Activated CD8-positive, alpha-beta T cell treated with anti-CD3 and anti-CD28 coated beads, Interleukin-2, amount 10 ng/mL, durations not matched to agents 7 days and 5 days (primary cell): ENCODE measurements around the gene PTPRK. TPM values are rescaled to one million over a fixed set of nuclear protein-coding genes. Genes with fewer than 3 reads are reported as not detected.

Source experiments
- ATAC-seq: fragments of 150-1000 bp; cut with Tn5 transposase; one replicate; pipeline ENCODE4 v1.10.0; 2021; ENCODE audit warnings: moderate library complexity
- CTCF ChIA-PET: fragments of 350-600 bp; sonication (Branson Sonifier 250); formaldehyde crosslinking; loops from one replicate; lab custom pipeline; 2021; ENCODE audit warnings: antibody characterized with exemption; lab: Charles Lee
- POLR2A ChIA-PET: fragments of 350-600 bp; sonication (Branson Sonifier 250); formaldehyde crosslinking; loops from one replicate; lab custom pipeline; 2021; ENCODE audit warnings: antibody characterized with exemption; lab: Charles Lee
- DNase-seq: peaks from one replicate; pipeline ENCODE4 v3.0.0-alpha.2; 2020
- H3K27ac Mint-ChIP-seq: one replicate; pipeline ENCODE4 v1.8.0; 2021; ENCODE audit warnings: mild to moderate bottlenecking, mixed read lengths
- H3K27me3 Mint-ChIP-seq: one replicate; pipeline ENCODE4 v1.8.0; 2021; ENCODE audit warnings: low read depth, mixed read lengths
- H3K36me3 Mint-ChIP-seq: one replicate; pipeline ENCODE4 v1.8.0; 2021; ENCODE audit warnings: low read depth, mixed read lengths
- H3K4me1 Mint-ChIP-seq: one replicate; pipeline ENCODE4 v1.8.0; 2021; ENCODE audit warnings: low read depth, mixed read lengths
- H3K4me3 Mint-ChIP-seq: one replicate; pipeline ENCODE4 v1.8.0; 2021; ENCODE audit warnings: mild to moderate bottlenecking, mixed read lengths
- H3K9me3 Mint-ChIP-seq: one replicate; pipeline ENCODE4 v1.8.0; 2022; ENCODE audit warnings: mixed read lengths; ENCODE audit not compliant: insufficient read depth
- total RNA-seq, 2 experiments: library from RNA; stranded (reverse); gene quantifications; one replicate each; pipeline ENCODE4 v1.2.3, GENCODE V29; 2021

Gene PTPRK
- total RNA-seq, 2 experiments from 2014 or later = 3.1 to 3.6 TPM

- peaks cover 2% of the 10 kb centered on the region for H3K9me3 Mint-ChIP-seq
- CTCF ChIA-PET = no interaction called here
- no peak overlapping the region for H3K27ac Mint-ChIP-seq
- peaks cover 8% of the 10 kb centered on the region for H3K36me3 Mint-ChIP-seq
- POLR2A ChIA-PET = no interaction called here
- ATAC-seq (no peak), DNase-seq (no peak)
- no peaks in the 10 kb centered on the region for H3K27me3 Mint-ChIP-seq
- H3K4me1 Mint-ChIP-seq = peaks cover 11% of the 10 kb centered on the region
- H3K4me3 Mint-ChIP-seq = no peak overlapping the region
These were observed 483.4 kb downstream of the PTPRK start for GRCh38 chr6:128036808-128037570.

- ATAC-seq = no peak
These were observed 487.2 kb downstream of the PTPRK start for GRCh38 chr6:128033156-128033555.

GRCh38 chr6:128032042-128032441, 488.4 kb downstream of the PTPRK start:
- POLR2A ChIA-PET = no interaction called here
- no peak for DNase-seq
- Mint-ChIP-seq H3K36me3 (peaks cover 10% of the 10 kb centered on the region), H3K4me1 (peaks cover 37% of the 10 kb centered on the region), H3K4me3 (no peak overlapping the region), H3K27me3 (no peaks in the 10 kb centered on the region), H3K9me3 (no peaks in the 10 kb centered on the region), H3K27ac (peak overlapping the region; percentile 26)
- peak; percentile 65 for ATAC-seq
- CTCF ChIA-PET = interaction anchor here (0.9 to 1.6 kb wide), 3 partner anchors 9 to 485 kb away, joined by 3 to 5 read pairs (median 4); no protein-coding TSS in a partner anchor

More at GRCh38 chr6:128033156-128033555, 487.2 kb downstream of the PTPRK start:
- peaks cover 10% of the 10 kb centered on the region for H3K36me3 Mint-ChIP-seq
- no peak overlapping the region for H3K4me3 Mint-ChIP-seq
- DNase-seq = no peak
- H3K27ac Mint-ChIP-seq = no peak overlapping the region
- peaks cover 31% of the 10 kb centered on the region for H3K4me1 Mint-ChIP-seq
- POLR2A ChIA-PET = no interaction called here
- no peaks in the 10 kb centered on the region for H3K9me3 Mint-ChIP-seq
- CTCF ChIA-PET = interaction anchor here (0.7 to 1.6 kb wide), 4 partner anchors 9 to 483 kb away, joined by 3 to 5 read pairs (median 4); no protein-coding TSS in a partner anchor
- no peaks in the 10 kb centered on the region for H3K27me3 Mint-ChIP-seq

GRCh38 chr6:128029826-128030225, 490.6 kb downstream of the PTPRK start:
- H3K4me1 Mint-ChIP-seq = peaks cover 41% of the 10 kb centered on the region
- peaks cover 7% of the 10 kb centered on the region for H3K36me3 Mint-ChIP-seq
- ATAC-seq (no peak), DNase-seq (no peak)
- H3K9me3 Mint-ChIP-seq = no peaks in the 10 kb centered on the region
- CTCF ChIA-PET = interaction anchor here (0.7 kb wide), 1 partner anchor 174 kb away, joined by 3 read pairs; no protein-coding TSS in a partner anchor
- POLR2A ChIA-PET = interaction anchor here (0.6 kb wide), 1 partner anchor 227 kb away, joined by 3 read pairs; no protein-coding TSS in a partner anchor
- H3K4me3 Mint-ChIP-seq = no peak overlapping the region
- no peaks in the 10 kb centered on the region for H3K27me3 Mint-ChIP-seq
- no peak overlapping the region for H3K27ac Mint-ChIP-seq

GRCh38 chr6:128028183-128028582, 492.2 kb downstream of the PTPRK start:
- CTCF ChIA-PET = interaction anchor here (0.9 to 1.1 kb wide), 2 partner anchors 11 to 110 kb away, joined by 4 read pairs; no protein-coding TSS in a partner anchor
- Mint-ChIP-seq H3K27me3 (no peaks in the 10 kb centered on the region), H3K4me1 (peaks cover 40% of the 10 kb centered on the region), H3K36me3 (peaks cover 8% of the 10 kb centered on the region), H3K4me3 (no peak overlapping the region), H3K9me3 (no peaks in the 10 kb centered on the region), H3K27ac (no peak overlapping the region)
- ATAC-seq (no peak), DNase-seq (no peak)
- POLR2A ChIA-PET = no interaction called here

GRCh38 chr6:128025478-128025877, 494.9 kb downstream of the PTPRK start:
- ATAC-seq = no peak
- DNase-seq = no peak
- ChIA-PET CTCF (interaction anchor here (1.1 to 1.3 kb wide), 2 partner anchors 9 to 170 kb away, joined by 3 to 4 read pairs; no protein-coding TSS in a partner anchor), POLR2A (no interaction called here)
- Mint-ChIP-seq H3K4me3 (no peak overlapping the region), H3K27me3 (no peaks in the 10 kb centered on the region), H3K27ac (no peak overlapping the region), H3K4me1 (peaks cover 19% of the 10 kb centered on the region), H3K9me3 (no peaks in the 10 kb centered on the region), H3K36me3 (peaks cover 8% of the 10 kb centered on the region)

GRCh38 chr6:128024969-128025368, 495.4 kb downstream of the PTPRK start:
- Mint-ChIP-seq H3K4me3 (no peak overlapping the region), H3K4me1 (peaks cover 14% of the 10 kb centered on the region), H3K9me3 (no peaks in the 10 kb centered on the region), H3K27ac (no peak overlapping the region), H3K36me3 (peaks cover 8% of the 10 kb centered on the region), H3K27me3 (no peaks in the 10 kb centered on the region)
- ATAC-seq (no peak), DNase-seq (no peak)
- ChIA-PET CTCF (interaction anchor here (1.1 to 1.3 kb wide), 2 partner anchors 9 to 169 kb away, joined by 3 to 4 read pairs; no protein-coding TSS in a partner anchor), POLR2A (no interaction called here)

GRCh38 chr6:128024046-128024445, 496.4 kb downstream of the PTPRK start:
- ChIA-PET CTCF (interaction anchor here (1.4 kb wide), 1 partner anchor 9 kb away, joined by 3 read pairs; no protein-coding TSS in a partner anchor), POLR2A (no interaction called here)
- Mint-ChIP-seq H3K4me3 (no peak overlapping the region), H3K9me3 (no peaks in the 10 kb centered on the region), H3K4me1 (peaks cover 15% of the 10 kb centered on the region), H3K27ac (no peak overlapping the region), H3K27me3 (no peaks in the 10 kb centered on the region), H3K36me3 (peaks cover 8% of the 10 kb centered on the region)
- no peak for DNase-seq
- no peak for ATAC-seq

GRCh38 chr6:128018821-128019220, 501.6 kb downstream of the PTPRK start:
- ChIA-PET CTCF (interaction anchor here (2.5 kb wide), 1 partner anchor 164 kb away, joined by 12 read pairs; no protein-coding TSS in a partner anchor), POLR2A (no interaction called here)
- DNase-seq (no peak), ATAC-seq (no peak)
- Mint-ChIP-seq H3K4me1 (peaks cover 2% of the 10 kb centered on the region), H3K27me3 (no peaks in the 10 kb centered on the region), H3K4me3 (no peak overlapping the region), H3K9me3 (no peaks in the 10 kb centered on the region), H3K27ac (no peak overlapping the region), H3K36me3 (peaks cover 7% of the 10 kb centered on the region)

- Mint-ChIP-seq H3K4me3 (no peak overlapping the region), H3K27me3 (no peaks in the 10 kb centered on the region), H3K27ac (no peak overlapping the region), H3K4me1 (peaks cover 4% of the 10 kb centered on the region), H3K9me3 (no peaks in the 10 kb centered on the region), H3K36me3 (peaks cover 16% of the 10 kb centered on the region)
- DNase-seq (no peak), ATAC-seq (no peak)
- POLR2A ChIA-PET = no interaction called here
- CTCF ChIA-PET = interaction anchor here (1.4 to 2.5 kb wide), 3 partner anchors 8 to 162 kb away, joined by 3 to 12 read pairs (median 4); no protein-coding TSS in a partner anchor
These were observed 503.1 kb downstream of the PTPRK start for GRCh38 chr6:128017288-128017687.

GRCh38 chr6:128007658-128008057, 512.7 kb downstream of the PTPRK start:
- ATAC-seq = no peak
- no peaks in the 10 kb centered on the region for H3K4me1 Mint-ChIP-seq
- H3K36me3 Mint-ChIP-seq = peaks cover 9% of the 10 kb centered on the region
- H3K4me3 Mint-ChIP-seq = no peak overlapping the region
- POLR2A ChIA-PET = no interaction called here
- H3K27ac Mint-ChIP-seq = no peak overlapping the region
- CTCF ChIA-PET = interaction anchor here (0.8 to 1.2 kb wide), 2 partner anchors 27 to 271 kb away, joined by 3 read pairs; no protein-coding TSS in a partner anchor
- no peaks in the 10 kb centered on the region for H3K9me3 Mint-ChIP-seq
- no peaks in the 10 kb centered on the region for H3K27me3 Mint-ChIP-seq
- DNase-seq = no peak

GRCh38 chr6:128005009-128005408, 515.4 kb downstream of the PTPRK start:
- peaks cover 7% of the 10 kb centered on the region for H3K4me1 Mint-ChIP-seq
- CTCF ChIA-PET = interaction anchor here (1.5 kb wide), 1 partner anchor 11 kb away, joined by 6 read pairs; no protein-coding TSS in a partner anchor
- DNase-seq = no peak

More at GRCh38 chr6:128005009-128005408, 515.4 kb downstream of the PTPRK start:
- H3K36me3 Mint-ChIP-seq = peaks cover 8% of the 10 kb centered on the region
- ATAC-seq = no peak
- H3K4me3 Mint-ChIP-seq = no peak overlapping the region
- no peaks in the 10 kb centered on the region for H3K9me3 Mint-ChIP-seq
- H3K27ac Mint-ChIP-seq = no peak overlapping the region
- H3K27me3 Mint-ChIP-seq = no peaks in the 10 kb centered on the region
- POLR2A ChIA-PET = no interaction called here
